DMS79 (cell line): ENCODE data around the gene RGS14.

Experiments
- DNase-seq: peaks from one replicate; lab custom pipeline; 2025; lab: John Stamatoyannopoulos, UW

RGS14 gene

GRCh38 chr5:177357459-177358351 lies at the start of gene RGS14:
RGS14 (plus strand) TSS chr5:177357924; CDS start chr5:177358025, 101 bp downstream.
- DNase-seq, result peak; percentile 13

- DNase-seq, result no peak
Measured at GRCh38 chr5:177308740-177309139, 49.0 kb upstream of the RGS14 start.

- no peak for DNase-seq
Measured at GRCh38 chr5:177309351-177310191, 48.2 kb upstream of the RGS14 start.

GRCh38 chr5:177310332-177310731 lies 47.4 kb upstream of the RGS14 start:
- DNase-seq, result no peak

GRCh38 chr5:177310757-177311391 lies 46.9 kb upstream of the RGS14 start:
- DNase-seq, result no peak

- no peak for DNase-seq
Measured at GRCh38 chr5:177311392-177311722, 46.4 kb upstream of the RGS14 start.

- peak; percentile 83 for DNase-seq
Measured at GRCh38 chr5:177311723-177312648, 45.7 kb upstream of the RGS14 start, which contains the start of gene MXD3. MXD3 (minus strand) TSS chr5:177311898; CDS start chr5:177311830, 68 bp downstream.

GRCh38 chr5:177312649-177313181 lies 45.0 kb upstream of the RGS14 start:
- no peak for DNase-seq

GRCh38 chr5:177313561-177314259 lies 44.0 kb upstream of the RGS14 start:
- DNase-seq, result no peak

- no peak for DNase-seq
Measured at GRCh38 chr5:177314376-177315342, 43.1 kb upstream of the RGS14 start.

- no peak for DNase-seq
Measured at GRCh38 chr5:177315411-177315810, 42.3 kb upstream of the RGS14 start.

GRCh38 chr5:177316005-177316404 lies 41.7 kb upstream of the RGS14 start:
- no peak for DNase-seq

- DNase-seq, result no peak
Measured at GRCh38 chr5:177317959-177318377, 39.8 kb upstream of the RGS14 start.

GRCh38 chr5:177319913-177320588 lies 37.7 kb upstream of the RGS14 start:
- DNase-seq, result no peak

- DNase-seq, result no peak
Measured at GRCh38 chr5:177320879-177321278, 36.8 kb upstream of the RGS14 start.

GRCh38 chr5:177325868-177326381 lies 31.8 kb upstream of the RGS14 start:
- no peak for DNase-seq

GRCh38 chr5:177327539-177328522 lies 29.9 kb upstream of the RGS14 start:
- DNase-seq, result no peak
